Activated CD4-positive, alpha-beta T cell treated with anti-CD3 and anti-CD28 coated beads, Interleukin-2, amount 50 U/mL, for 16 hours (primary cell): ENCODE data around the gene MLYCD.
"Not testable (repeated sequence)": the region's sequence is repeated elsewhere in the genome, so short reads cannot be mapped to it uniquely, and the experiment has no call there.

Experiments used
- DNase-seq: peaks from one replicate; pipeline ENCODE4 v3.0.0-alpha.2; 2020

MLYCD gene

DNA sequence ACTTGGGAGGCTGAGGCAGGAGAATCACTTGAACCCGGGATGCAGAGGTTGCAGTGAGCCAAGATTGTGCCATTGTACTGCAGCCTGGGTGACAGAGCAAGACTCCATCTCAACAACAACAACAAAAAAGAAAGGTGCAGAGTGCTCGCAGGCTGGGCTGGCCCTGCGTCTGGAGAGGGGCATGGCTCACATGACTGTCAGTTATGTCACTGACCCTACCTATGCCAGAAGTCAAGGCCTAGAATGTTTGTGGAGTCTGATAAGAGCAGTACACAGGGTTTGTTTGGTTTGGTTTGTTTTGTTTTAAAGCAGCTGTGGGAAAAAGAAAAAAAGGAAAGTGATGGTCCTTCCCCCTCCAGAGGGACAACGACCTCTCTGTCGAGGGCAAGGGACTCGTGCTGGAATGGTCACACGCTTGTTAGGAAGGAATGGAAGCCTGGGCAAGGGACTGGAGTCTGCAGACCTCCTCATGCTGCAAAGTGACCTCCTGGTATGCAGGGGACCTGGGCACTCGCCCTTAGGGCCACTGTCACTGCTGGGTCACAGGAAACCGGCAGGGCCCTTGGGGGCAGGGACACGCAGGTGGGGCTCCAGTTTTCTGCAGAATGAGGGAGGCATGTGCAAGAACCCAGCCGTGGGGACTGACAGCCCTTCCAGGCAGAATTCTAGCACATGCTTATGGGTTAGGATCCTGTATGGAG lies 44.0 kb downstream of the MLYCD start:
- DNase-seq, result no peak

DNA sequence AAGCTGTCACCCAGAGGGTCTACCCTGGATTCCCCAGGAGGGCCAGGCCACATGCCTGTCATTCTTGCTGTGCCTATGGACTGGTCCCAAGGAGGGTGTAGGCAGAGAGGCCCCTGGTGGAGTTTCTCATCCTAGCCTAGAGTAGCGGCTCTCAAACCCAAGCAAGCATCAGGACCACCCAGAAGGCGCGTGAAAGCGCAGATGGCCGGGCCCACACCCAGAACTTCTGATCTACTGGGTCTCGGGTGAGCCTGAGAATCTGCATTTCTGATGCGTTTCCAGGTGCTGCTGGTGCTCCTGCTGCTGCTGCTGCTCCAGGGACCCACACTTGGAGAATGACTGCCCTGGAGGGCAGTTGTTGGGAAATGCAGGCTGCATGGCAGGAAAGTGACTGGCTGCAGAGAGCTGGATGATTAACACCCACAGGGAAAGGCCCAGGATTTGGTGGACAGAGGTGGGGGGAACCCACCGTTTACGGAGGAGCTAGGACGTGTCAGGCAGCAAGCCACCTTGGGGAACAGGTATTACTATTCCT lies 44.7 kb downstream of the MLYCD start:
- no peak for DNase-seq

DNA sequence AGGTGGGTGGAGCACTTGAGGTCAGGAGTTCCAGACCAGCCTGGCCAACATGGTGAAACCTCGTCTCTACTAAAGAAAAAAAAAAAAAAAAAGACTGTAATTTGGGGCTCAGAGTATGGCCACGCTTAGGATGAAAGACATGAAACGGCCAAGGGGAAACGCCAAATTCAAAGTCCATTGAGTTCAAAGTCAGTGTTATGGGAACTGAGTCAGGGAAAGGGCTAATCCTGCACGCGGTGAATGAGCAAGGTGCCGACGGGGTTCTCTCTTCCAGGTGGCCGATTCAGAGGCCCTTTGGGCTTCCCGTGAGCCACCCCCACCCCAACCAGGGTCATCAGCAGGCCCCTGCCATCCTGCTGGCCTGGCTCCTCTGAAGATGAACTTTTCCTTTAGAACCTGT lies 46.7 kb downstream of the MLYCD start:
- no peak for DNase-seq

DNA sequence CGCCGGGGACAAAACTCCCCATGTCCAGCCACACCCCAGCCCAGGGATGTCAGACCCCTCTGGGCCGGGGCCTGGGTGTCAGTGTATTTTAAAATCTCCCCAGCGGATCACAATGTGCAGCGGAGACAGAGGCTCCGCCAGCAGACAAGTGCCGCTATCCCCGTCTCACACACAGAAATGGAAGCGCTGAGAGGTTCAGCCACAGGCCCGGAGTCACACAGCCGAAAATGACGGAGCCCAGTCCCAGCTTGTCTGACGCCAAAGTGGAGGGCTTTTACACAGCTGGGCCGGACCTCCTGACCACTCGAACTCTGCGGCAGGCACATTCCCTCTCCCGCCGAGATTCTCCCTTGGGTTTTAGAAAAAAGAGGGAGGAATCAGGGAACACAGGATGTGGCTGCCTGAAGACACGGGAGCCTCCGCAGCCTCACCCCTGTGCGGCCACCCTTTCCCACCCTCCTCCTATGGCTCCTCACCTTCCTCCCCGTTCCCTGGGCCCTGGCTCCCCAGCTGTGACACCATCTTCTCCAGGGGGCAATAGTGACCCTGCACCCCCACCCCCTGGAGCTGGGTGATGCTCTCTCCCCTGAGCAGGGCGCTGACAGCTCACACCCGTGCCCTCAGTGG lies 47.4 kb downstream of the MLYCD start:
- no peak for DNase-seq

DNA sequence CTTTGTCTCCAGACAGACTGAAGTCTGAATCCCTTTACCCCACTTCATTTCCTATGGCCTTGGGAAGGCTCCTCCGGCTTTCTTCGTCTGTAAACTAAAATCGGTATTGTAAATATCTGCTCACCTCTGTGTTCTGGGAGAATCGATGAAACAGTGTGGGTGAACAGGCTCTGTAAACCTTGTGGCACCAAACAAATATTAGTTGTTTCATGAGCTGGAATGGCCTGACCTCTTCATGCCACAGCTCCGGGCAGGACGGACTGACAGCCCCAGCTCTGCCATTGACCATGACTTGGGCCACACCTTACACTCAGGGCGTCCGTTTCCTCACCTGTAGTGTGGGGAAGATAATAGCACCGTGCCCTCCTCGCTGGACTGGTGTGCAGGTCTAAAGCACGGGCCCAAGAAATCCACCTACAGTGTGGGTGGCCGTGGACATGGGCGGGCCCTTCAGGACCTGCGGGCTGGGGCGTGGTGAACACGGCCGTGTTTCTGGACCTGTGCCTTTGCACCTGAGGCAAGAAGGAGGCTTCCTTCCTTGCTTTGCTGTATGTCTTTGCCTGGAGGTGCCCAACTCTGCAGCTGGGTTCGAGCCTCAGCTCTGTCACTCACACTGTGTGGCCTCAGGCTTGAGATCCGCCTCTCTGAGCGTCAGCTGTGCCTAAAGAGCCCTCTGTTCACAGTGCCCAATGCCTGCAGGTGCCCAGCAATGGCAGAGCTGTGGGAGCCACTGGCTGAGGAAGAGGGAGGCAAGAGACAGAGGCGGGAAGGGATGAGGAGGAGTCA lies 48.1 kb downstream of the MLYCD start:
- no peak for DNase-seq

DNA sequence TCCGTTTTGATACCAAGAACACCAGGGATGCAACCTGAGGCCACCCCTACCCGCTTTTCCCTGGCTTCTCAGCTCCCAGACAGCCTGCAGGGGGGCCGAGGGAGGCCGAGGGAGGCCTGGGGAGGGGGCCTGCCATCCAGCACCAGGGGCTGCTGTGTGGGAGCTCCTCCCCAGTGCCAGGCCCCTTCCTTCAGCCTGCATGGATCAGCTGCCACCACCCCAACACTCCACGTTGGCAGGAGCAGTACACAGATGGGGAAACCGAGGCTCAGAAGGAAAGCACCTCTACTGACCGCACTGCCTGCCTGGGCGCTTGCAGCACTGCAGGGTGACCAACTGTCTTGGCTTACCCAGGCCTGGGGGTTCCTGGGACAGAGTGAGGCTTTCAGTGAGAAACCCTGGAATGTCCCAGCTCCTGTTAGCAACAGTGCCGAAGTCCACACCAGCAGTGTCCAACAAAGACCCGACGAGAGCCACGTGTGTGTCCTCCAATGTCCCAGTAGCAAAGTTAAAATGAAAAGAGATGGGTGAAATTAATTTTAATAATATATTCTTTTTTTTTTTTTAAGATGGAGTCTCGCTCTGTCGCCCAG lies 48.8 kb downstream of the MLYCD start:
- DNase-seq, result no peak

DNA sequence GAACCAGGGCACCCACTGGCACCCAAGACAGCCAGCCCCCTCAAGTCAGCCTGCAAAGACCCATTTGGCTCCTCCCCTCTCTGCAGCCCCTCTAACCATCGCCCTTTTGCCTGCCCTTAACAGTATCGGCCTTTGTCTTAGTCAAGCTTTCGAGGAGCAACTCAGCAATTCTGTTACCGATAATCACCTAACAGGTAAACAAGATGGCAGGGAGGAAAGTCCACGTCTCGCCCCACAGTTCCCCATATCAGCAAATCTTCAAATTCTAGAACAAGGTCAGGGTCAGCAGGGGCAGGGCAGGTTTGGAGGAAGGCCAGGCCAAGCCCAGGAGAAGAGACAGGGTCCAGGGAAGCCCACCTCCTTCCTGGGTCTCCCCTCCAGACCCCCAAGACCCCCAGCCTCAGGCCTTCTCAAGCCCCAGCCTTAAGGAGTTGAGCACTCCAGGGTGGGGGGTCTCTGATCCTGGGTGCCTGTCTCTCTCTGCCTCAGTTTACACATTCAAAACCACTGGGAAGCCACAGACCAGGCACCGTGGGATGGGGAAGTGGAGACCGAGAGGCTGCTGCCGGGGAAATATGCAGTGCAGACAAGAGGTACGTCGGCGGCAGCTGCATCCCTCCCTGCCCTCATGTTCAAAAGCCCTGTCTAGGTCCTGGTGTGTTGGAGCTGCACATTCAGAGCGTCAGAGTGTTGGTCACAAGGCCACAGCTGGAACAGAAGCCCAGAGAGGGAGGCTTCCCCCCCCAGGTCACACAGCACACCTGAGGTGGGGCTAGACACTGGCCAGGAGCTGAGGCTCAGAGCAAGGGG lies 50.2 kb downstream of the MLYCD start:
- DNase-seq, result no peak

DNA sequence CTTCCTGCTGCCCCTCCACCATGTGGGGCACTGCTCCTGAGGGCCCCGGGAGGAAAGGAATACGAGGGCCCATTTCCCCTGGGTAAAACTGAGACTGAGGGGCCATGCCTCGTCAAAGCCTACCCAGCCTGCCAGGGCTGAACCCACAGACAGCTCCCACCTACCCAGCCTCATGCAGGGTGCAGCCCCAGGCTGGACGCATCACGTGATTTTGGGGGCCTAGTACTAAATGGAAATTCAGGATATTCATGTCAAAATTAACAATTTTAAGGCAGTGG lies 50.7 kb downstream of the MLYCD start:
- DNase-seq, result no peak

DNA sequence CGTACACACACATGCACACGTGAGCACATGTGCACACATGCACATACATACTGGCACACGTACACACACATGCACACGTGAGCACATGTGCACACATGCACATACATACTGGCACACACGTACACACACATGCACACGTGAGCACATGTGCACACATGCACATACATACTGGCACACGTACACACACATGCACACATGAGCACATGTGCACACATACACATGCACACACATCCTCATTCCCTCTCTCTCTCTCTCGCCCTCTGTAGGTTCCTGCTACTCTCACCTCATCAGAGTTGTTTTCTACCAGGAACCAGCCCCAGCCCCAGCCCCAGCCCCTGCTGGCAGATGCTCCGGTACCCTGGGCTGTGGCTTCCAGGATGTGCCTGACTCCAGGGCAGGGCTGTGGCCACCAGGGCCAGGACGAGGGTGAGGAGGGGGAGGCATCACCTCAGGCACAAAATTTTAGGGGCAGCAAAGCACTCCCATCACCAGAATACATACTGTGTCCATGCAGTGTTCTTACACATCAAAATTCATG lies 52.0 kb downstream of the MLYCD start:
- DNase-seq, result not testable (repeated sequence)

DNA sequence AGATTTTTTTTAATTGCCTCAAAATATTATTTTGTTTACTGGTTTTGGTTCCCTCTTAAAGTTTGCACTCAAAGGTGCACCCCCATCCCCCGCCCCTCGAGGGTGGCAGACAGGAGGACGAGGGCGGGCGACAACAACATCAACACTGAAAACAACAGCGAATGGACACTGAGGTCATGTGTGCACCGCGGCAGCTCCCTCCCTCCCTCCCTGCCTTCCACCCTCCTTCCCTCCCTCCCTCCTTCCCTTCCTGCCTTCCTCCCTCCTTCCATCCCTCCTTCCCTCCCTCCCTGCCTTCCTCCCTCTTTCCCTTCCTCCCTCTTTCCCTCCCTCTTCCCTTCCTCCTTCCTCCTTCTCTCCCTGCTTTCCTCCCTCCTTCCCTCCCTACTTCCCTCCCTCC lies 52.6 kb downstream of the MLYCD start:
- no peak for DNase-seq

DNA sequence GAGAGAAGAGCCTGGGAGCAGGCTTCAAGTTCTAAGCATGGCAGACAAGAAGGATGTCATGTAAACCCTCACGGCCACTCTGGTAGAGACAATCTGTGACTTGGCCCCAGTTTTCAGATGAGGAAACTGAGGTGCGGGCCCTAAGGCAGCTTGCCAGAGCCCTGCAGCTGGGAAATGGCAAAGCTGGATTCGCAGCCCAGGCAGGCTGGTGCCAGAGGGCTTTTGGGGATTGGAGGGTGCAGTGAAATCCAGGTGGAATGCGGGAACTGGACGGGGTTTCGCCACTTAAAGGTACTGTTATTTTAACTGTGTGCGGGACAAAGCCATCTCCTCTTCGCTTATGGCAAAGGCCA lies 53.6 kb downstream of the MLYCD start:
- no peak for DNase-seq

DNA sequence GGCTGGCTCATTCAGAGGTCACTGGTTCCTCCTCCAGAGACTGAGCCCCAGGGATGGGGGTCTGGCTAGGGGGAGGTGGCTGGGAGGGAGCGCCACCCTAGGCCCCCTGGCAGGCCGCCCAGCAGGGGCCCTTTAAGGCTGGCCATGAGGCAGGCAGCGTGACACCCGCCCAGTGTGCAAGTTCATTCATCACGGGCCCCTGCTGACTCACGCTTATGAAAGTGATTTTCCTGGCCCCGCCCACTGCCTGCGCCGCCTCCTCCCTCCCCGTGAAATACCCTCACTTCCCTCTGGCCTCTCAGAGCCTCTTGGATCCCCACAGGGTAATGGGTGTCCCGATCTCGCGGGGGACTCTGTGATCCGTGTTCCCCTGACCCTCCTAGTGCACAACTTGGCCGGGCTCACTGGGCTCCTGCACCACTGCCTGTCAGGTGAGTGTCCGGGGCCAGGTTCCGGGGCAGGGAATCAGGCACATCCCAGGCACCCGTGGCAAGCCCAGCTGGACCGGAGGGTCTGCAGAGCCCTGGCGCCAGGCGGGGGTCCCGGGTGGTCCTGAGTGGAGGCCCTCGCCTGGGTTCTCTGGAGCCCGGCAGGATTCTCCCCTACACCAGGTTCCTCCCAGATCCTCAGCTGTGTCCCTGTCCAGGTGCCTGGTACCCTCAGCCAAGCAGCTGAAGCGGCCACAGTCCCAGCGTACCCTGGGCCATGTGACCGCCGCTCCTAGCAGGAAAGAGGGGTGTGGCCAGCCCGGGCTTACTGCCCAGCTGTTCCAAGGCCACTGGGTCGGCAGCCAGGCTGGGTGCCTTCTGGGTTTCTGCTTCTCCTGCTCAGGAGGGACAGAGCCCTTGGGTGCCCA lies 54.3 kb downstream of the MLYCD start, which contains the start of gene OSGIN1:
Gene OSGIN1, plus strand, starts transcription at position 301 of the 856 bp plus-strand sequence. CDS start 4,432 bp downstream, outside the sequence.
- DNase-seq, result peak; percentile 86

DNA sequence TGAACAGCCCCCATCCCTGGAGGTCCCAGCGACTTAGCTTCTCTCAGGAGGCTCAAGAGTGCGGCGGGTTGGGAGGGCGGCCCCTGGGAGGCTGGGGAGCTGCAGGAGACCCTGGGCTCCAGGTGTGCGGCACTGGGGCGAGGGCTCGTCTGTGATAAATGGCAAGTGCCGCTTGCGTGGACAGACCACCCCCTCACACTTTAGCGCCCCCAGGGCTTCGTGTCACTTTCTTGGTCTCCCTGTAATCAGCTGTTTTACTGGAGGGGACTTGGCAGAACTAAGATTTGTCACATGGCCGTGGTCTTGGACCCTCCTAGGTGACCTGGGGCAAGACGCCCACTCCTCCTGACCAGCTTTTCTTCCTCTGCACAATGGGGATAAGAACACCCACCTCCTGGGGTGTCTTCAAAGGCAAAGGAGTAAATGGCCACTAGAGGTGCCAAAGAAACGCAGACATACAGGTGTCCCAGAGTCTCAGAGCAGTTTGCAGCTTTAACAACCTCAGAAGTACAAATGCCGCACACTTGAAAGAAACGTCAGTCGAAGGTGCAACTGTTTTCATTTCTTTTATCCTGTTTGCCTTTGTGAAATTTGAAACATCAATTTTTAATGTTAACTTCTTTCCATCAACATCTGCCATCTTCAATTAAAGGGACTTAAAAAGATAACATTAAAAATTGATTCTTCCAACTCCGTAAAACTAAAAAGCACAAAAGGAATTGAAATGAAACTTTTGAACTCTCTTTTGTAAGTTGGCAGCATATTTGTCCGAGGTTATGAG lies 55.1 kb downstream of the MLYCD start:
- DNase-seq, result peak; percentile 47

DNA sequence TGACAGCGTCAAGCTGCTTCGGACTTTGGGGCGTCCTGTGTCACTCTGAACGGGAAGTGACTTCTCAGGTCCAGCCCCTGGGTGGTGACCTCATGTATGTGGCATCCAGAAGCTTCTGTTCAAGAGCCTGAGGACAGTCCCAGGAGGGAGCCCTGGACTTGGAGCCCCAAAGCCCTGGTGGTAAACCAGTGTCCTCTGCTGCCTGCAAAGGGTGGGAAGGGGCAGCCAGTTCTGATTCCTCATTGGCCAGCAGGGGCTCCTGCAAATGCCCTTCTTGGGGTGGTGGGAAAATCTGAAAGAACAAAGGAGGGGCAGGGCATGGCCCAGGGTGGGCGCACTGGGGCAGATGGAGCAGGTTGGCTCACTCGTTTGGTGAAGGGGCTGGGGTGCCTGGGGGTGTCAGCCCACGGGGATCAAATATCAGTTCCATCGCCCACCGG lies 55.7 kb downstream of the MLYCD start:
- DNase-seq, result no peak

DNA sequence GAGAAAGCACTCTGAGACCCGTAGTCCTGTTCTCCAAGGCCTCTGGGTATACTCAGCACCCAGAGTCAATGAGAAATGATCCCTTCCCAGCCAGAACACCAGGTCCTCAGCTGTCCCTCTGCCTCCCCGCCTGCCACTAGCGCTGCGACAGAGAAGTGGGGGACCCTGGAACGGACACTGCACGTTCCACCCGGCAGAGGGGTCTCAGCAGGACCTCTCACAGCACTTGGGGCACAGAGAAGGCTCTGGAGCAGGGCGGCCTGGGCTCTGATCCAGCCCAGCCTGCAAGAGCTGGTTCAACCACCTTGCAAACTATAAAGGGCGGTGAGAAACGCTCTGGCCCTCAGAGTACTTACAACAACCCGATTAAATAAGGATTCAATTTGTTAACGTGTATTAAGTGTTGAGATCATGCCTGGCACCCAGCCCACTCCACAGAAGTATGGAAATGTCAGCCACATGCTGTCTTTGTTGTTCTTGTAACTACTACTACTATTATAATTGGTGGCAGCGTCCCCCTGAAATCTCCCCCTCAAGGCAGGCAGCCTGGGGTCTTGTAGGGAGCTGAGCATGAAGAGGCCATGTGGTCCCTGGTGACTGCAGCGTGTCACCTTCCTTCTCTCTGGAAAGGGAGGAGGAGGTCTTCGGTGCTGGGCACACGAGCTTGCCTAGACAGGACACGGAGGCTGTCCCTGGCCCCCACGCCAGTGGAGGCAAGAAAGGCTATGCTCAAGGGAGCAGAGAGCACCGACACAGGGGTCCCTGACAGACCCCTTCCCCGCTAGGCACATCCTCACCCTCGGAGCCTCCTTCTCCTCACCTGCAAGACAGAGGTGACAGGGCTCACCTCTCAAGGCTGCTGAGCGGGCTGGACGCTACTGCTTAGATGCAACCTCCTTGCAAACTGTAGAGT lies 56.6 kb downstream of the MLYCD start:
- DNase-seq, result no peak

DNA sequence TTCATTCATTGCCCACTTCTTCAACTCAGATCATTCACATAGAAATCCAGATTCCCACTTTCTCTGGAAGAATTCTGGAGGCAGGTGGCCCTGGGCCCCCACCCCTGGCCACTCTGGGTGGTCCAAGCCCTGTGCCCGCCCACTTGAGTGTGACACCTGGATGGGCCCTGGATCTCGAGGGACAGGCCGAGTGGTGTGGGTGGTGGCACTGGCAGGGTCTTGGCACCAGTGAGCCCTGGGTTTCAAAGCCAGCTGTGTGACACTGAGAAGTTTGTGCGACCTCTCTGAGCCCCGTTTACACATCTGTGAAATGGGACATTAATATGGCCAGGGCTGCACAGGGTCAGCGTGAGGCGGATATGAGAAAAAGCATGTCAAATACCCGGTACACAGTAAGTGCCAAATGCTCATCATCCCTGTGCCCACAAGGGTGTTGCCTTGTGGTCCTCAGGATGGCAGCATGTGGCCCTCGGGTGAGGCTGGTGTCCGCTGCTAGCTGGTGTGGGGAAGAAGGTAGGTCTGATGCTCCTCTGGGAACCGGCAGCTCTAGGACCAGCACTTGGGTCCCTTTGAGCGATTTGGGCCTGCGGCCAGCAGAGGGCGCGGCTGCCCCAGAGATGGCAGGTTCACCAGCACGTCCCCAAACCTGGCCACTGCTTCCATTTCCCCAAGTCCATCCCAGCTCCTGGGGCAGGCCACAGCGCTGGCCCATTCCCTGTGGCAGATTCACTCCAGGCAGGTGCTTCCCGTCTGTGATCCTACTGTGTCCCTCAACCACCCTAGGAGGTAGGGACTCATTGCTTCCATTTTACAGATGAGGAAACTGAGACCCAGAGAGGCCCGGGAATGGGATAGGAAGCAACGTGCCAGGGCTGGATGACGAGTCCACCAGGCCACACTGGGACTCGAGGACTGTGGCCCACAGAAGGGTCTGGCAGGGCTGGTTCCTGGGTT lies 57.7 kb downstream of the MLYCD start:
- peak; percentile 82 for DNase-seq

DNA sequence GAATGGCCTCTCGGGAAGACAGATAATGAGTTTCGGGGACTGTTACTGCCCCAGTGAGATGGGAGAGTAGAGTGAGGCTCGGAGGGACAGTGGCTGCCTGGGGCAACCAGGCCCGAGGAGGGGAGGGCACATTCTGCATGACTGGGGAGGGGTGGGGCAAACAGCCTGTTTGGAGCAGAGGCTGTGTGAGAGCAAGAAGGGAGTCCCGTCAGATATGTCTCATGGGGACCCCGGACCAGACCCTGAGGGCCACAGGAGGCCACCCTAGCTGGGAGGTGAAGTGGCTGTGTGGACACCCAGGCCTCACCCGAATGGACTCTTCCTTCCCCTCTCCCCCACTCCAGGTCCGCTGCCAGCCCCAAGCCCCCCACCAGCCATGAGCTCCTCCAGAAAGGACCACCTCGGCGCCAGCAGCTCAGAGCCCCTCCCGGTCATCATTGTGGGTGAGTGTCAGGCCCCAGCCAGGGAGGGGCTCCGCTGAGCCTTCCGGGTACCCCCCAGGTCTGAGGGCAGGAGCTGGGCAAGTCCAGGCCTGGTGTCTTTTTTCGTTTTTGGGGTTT lies 58.5 kb downstream of the MLYCD start:
- no peak for DNase-seq
